ENCODE measurements around the gene DESI1. TPM values are rescaled to one million over a fixed set of nuclear protein-coding genes. Genes with fewer than 3 reads are reported as not detected.
"Not testable (repeated sequence)": the region's sequence is repeated elsewhere in the genome, so short reads cannot be mapped to it uniquely, and the experiment has no call there.

The DESI1 gene
- polyA plus RNA-seq, result 34.0 TPM
- long read RNA-seq, donor 1, transcript DESI1-201 (6 exons, 3,833 nt), result major isoform, 7 of 8 reads
- long read RNA-seq, donor 1, partial matches to known transcripts, result 0 of 8 reads
- long read RNA-seq, donor 1, other reads (novel, unspliced or antisense), result 0 of 8 reads
- long read RNA-seq, donor 2, transcript DESI1-201 (6 exons, 3,833 nt), result major isoform, 11 of 17 reads
- long read RNA-seq, donor 2, partial matches to known transcripts, result 6 of 17 reads
- long read RNA-seq, donor 2, other reads (novel, unspliced or antisense), result 0 of 17 reads
- long read RNA-seq, donor 3, transcript DESI1-201 (6 exons, 3,833 nt), result major isoform, 9 of 10 reads
- long read RNA-seq, donor 3, partial matches to known transcripts, result 0 of 10 reads
- long read RNA-seq, donor 3, other reads (novel, unspliced or antisense), result 0 of 10 reads
- long read RNA-seq, donor 4, partial matches to known transcripts, result 26 of 28 reads
- long read RNA-seq, donor 4, other reads (novel, unspliced or antisense), result 0 of 28 reads
- long read RNA-seq, donor 5, partial matches to known transcripts, result 0 of 5 reads
- long read RNA-seq, donor 5, other reads (novel, unspliced or antisense), result 0 of 5 reads
- long read RNA-seq, donor 6, transcript DESI1-201 (6 exons, 3,833 nt), result major isoform, 13 of 13 reads
- long read RNA-seq, donor 6, partial matches to known transcripts, result 0 of 13 reads
- long read RNA-seq, donor 6, other reads (novel, unspliced or antisense), result 0 of 13 reads
- long read RNA-seq, donor 7, partial matches to known transcripts, result 0 of 2 reads
- long read RNA-seq, donor 7, other reads (novel, unspliced or antisense), result 0 of 2 reads
- long read RNA-seq, donor 8, transcript DESI1-201 (6 exons, 3,833 nt), result major isoform, 15 of 15 reads
- long read RNA-seq, donor 8, partial matches to known transcripts, result 0 of 15 reads
- long read RNA-seq, donor 8, other reads (novel, unspliced or antisense), result 0 of 15 reads
- long read RNA-seq, donor 9, transcript DESI1-201 (6 exons, 3,833 nt), result major isoform, 7 of 8 reads
- long read RNA-seq, donor 9, partial matches to known transcripts, result 0 of 8 reads
- long read RNA-seq, donor 9, other reads (novel, unspliced or antisense), result 0 of 8 reads
- long read RNA-seq, donor 10, transcript DESI1-201 (6 exons, 3,833 nt), result major isoform, 8 of 8 reads
- long read RNA-seq, donor 10, partial matches to known transcripts, result 0 of 8 reads
- long read RNA-seq, donor 10, other reads (novel, unspliced or antisense), result 0 of 8 reads
- long read RNA-seq, donor 11, transcript DESI1-201 (6 exons, 3,833 nt), result major isoform, 7 of 214 reads
- long read RNA-seq, donor 11, partial matches to known transcripts, result 151 of 214 reads
- long read RNA-seq, donor 11, other reads (novel, unspliced or antisense), result 56 of 214 reads

GRCh38 chr22:41620589-41621098 lies at the start of gene DESI1:
Gene DESI1 (minus strand): TSS chr22:41621043. CDS start chr22:41620839, 204 bp downstream.
- Histone ChIP-seq H3K27me3 (ENCODE audit: control insufficient read depth, insufficient read depth, low read length) (no peaks in the 10 kb centered on the region), H3K27ac (ENCODE audit: low read length) (peak within 1 kb of the TSS; percentile 98), H3K4me3 (ENCODE audit: low read length) (peak within 1 kb of the TSS; percentile 70), H3K36me3 (ENCODE audit: control insufficient read depth, insufficient read depth, low read length) (peaks cover 23% of the 10 kb centered on the region), H3K9me3 (ENCODE audit: control insufficient read depth, low read depth, low read length) (no peaks in the 10 kb centered on the region), H3K4me1 (ENCODE audit: control insufficient read depth, insufficient read depth, low read length) (peaks cover 14% of the 10 kb centered on the region)
- no CpG with 5 or more reads among the region's 40 CpGs for WGBS (ENCODE audit: insufficient coverage, low lambda C conversion rate)
- no peak for DNase-seq

- H3K9me3 ChIP-seq (ENCODE audit: control insufficient read depth, low read depth, low read length), result no peaks in the 10 kb centered on the region
- H3K36me3 ChIP-seq (ENCODE audit: control insufficient read depth, insufficient read depth, low read length), result peaks cover 20% of the 10 kb centered on the region
- 100% methylated on average over 1 of the region's 21 CpGs for WGBS (ENCODE audit: insufficient coverage, low lambda C conversion rate)
- no peak for DNase-seq
- no peak overlapping the region for H3K27ac ChIP-seq (ENCODE audit: low read length)
- no peak overlapping the region for H3K4me3 ChIP-seq (ENCODE audit: low read length)
- H3K4me1 ChIP-seq (ENCODE audit: control insufficient read depth, insufficient read depth, low read length), result peaks cover 4% of the 10 kb centered on the region
- H3K27me3 ChIP-seq (ENCODE audit: control insufficient read depth, insufficient read depth, low read length), result no peaks in the 10 kb centered on the region
These were observed 48.4 kb upstream of the DESI1 start for GRCh38 chr22:41668971-41669911.

GRCh38 chr22:41664951-41665350 lies 44.1 kb upstream of the DESI1 start:
- no CpG with 5 or more reads among the region's 3 CpGs for WGBS (ENCODE audit: insufficient coverage, low lambda C conversion rate)

GRCh38 chr22:41664490-41664889 lies 43.6 kb upstream of the DESI1 start:
- Histone ChIP-seq H3K36me3 (ENCODE audit: control insufficient read depth, insufficient read depth, low read length) (peaks cover 54% of the 10 kb centered on the region), H3K27me3 (ENCODE audit: control insufficient read depth, insufficient read depth, low read length) (no peaks in the 10 kb centered on the region), H3K4me3 (ENCODE audit: low read length) (no peak overlapping the region), H3K4me1 (ENCODE audit: control insufficient read depth, insufficient read depth, low read length) (peaks cover 4% of the 10 kb centered on the region), H3K9me3 (ENCODE audit: control insufficient read depth, low read depth, low read length) (no peaks in the 10 kb centered on the region), H3K27ac (ENCODE audit: low read length) (no peak overlapping the region)
- DNase-seq, result no peak

More at GRCh38 chr22:41664951-41665350, 44.1 kb upstream of the DESI1 start:
- no peak for DNase-seq
- Histone ChIP-seq H3K9me3 (ENCODE audit: control insufficient read depth, low read depth, low read length) (no peaks in the 10 kb centered on the region), H3K4me3 (ENCODE audit: low read length) (no peak overlapping the region), H3K36me3 (ENCODE audit: control insufficient read depth, insufficient read depth, low read length) (peaks cover 50% of the 10 kb centered on the region), H3K4me1 (ENCODE audit: control insufficient read depth, insufficient read depth, low read length) (peaks cover 4% of the 10 kb centered on the region), H3K27me3 (ENCODE audit: control insufficient read depth, insufficient read depth, low read length) (no peaks in the 10 kb centered on the region), H3K27ac (ENCODE audit: low read length) (no peak overlapping the region)

- H3K36me3 ChIP-seq (ENCODE audit: control insufficient read depth, insufficient read depth, low read length), result peaks cover 62% of the 10 kb centered on the region
- not testable (repeated sequence) for H3K27ac ChIP-seq (ENCODE audit: low read length); H3K4me3 ChIP-seq (ENCODE audit: low read length); H3K9me3 ChIP-seq (ENCODE audit: control insufficient read depth, low read depth, low read length); H3K27me3 ChIP-seq (ENCODE audit: control insufficient read depth, insufficient read depth, low read length); H3K4me1 ChIP-seq (ENCODE audit: control insufficient read depth, insufficient read depth, low read length); DNase-seq
- no CpG with 5 or more reads among the region's 9 CpGs for WGBS (ENCODE audit: insufficient coverage, low lambda C conversion rate)
These were observed 42.8 kb upstream of the DESI1 start for GRCh38 chr22:41663594-41663993.

GRCh38 chr22:41661713-41662112 lies 40.9 kb upstream of the DESI1 start:
- no peak for DNase-seq
- no peak overlapping the region for H3K27ac ChIP-seq (ENCODE audit: low read length)
- no peaks in the 10 kb centered on the region for H3K4me1 ChIP-seq (ENCODE audit: control insufficient read depth, insufficient read depth, low read length)
- no peak overlapping the region for H3K4me3 ChIP-seq (ENCODE audit: low read length)
- no peaks in the 10 kb centered on the region for H3K9me3 ChIP-seq (ENCODE audit: control insufficient read depth, low read depth, low read length)
- peaks cover 79% of the 10 kb centered on the region for H3K36me3 ChIP-seq (ENCODE audit: control insufficient read depth, insufficient read depth, low read length)
- WGBS (ENCODE audit: insufficient coverage, low lambda C conversion rate), result 100% methylated on average over 1 of the region's 2 CpGs
- no peaks in the 10 kb centered on the region for H3K27me3 ChIP-seq (ENCODE audit: control insufficient read depth, insufficient read depth, low read length)

GRCh38 chr22:41661088-41661487 lies 40.2 kb upstream of the DESI1 start:
- H3K36me3 ChIP-seq (ENCODE audit: control insufficient read depth, insufficient read depth, low read length), result peaks cover 85% of the 10 kb centered on the region
- no peaks in the 10 kb centered on the region for H3K9me3 ChIP-seq (ENCODE audit: control insufficient read depth, low read depth, low read length)
- H3K4me3 ChIP-seq (ENCODE audit: low read length), result no peak overlapping the region
- no peaks in the 10 kb centered on the region for H3K27me3 ChIP-seq (ENCODE audit: control insufficient read depth, insufficient read depth, low read length)
- WGBS (ENCODE audit: insufficient coverage, low lambda C conversion rate), result no CpG with 5 or more reads among the region's 3 CpGs
- no peak for DNase-seq
- no peak overlapping the region for H3K27ac ChIP-seq (ENCODE audit: low read length)
- H3K4me1 ChIP-seq (ENCODE audit: control insufficient read depth, insufficient read depth, low read length), result no peaks in the 10 kb centered on the region

- no peaks in the 10 kb centered on the region for H3K27me3 ChIP-seq (ENCODE audit: control insufficient read depth, insufficient read depth, low read length)
- H3K9me3 ChIP-seq (ENCODE audit: control insufficient read depth, low read depth, low read length), result no peaks in the 10 kb centered on the region
- H3K4me1 ChIP-seq (ENCODE audit: control insufficient read depth, insufficient read depth, low read length), result no peaks in the 10 kb centered on the region
- no CpG with 5 or more reads among the region's 3 CpGs for WGBS (ENCODE audit: insufficient coverage, low lambda C conversion rate)
- H3K4me3 ChIP-seq (ENCODE audit: low read length), result no peak overlapping the region
- no peak for DNase-seq
- peaks cover 89% of the 10 kb centered on the region for H3K36me3 ChIP-seq (ENCODE audit: control insufficient read depth, insufficient read depth, low read length)
- H3K27ac ChIP-seq (ENCODE audit: low read length), result no peak overlapping the region
These were observed 39.6 kb upstream of the DESI1 start for GRCh38 chr22:41660416-41660815.

- H3K27ac ChIP-seq (ENCODE audit: low read length), result no peak overlapping the region
- H3K27me3 ChIP-seq (ENCODE audit: control insufficient read depth, insufficient read depth, low read length), result no peaks in the 10 kb centered on the region
- H3K36me3 ChIP-seq (ENCODE audit: control insufficient read depth, insufficient read depth, low read length), result peaks cover 90% of the 10 kb centered on the region
- H3K9me3 ChIP-seq (ENCODE audit: control insufficient read depth, low read depth, low read length), result no peaks in the 10 kb centered on the region
- no peak overlapping the region for H3K4me3 ChIP-seq (ENCODE audit: low read length)
- DNase-seq, result no peak
- H3K4me1 ChIP-seq (ENCODE audit: control insufficient read depth, insufficient read depth, low read length), result no peaks in the 10 kb centered on the region
- no CpG with 5 or more reads among the region's 1 CpG for WGBS (ENCODE audit: insufficient coverage, low lambda C conversion rate)
These were observed 39.1 kb upstream of the DESI1 start for GRCh38 chr22:41659941-41660340.
